HCT116 (cell line): ENCODE measurements around the gene CSF2RB.

Experiments used
- ATF3 ChIP-seq: IDR thresholded peaks from 2 replicates; pipeline ENCODE4 v1.6.1; 2012
- CEBPB ChIP-seq: IDR thresholded peaks from 2 replicates; pipeline ENCODE4 v1.6.1; 2012; ENCODE audit warnings: low read depth
- CTCF ChIP-seq, 3 experiments: fragments of 200-600 bp in 1 of 3; sonication (generic) in 1 of 3; IDR thresholded peaks in 2 of 3; conservative IDR thresholded peaks in 1 of 3; 2 replicates each; pipeline ENCODE4 v1.5.1; 2012 to 2017; ENCODE audit warnings: low read depth in 2 of 3, low read length in 2 of 3, antibody characterized with exemption in 1 of 3, borderline replicate concordance in 1 of 3, control low read depth in 1 of 3, mild to moderate bottlenecking in 1 of 3, mixed read lengths in 1 of 3, mixed run types in 1 of 3, moderate library complexity in 1 of 3; ENCODE audit not compliant: insufficient read depth in 1 of 3
- EGR1 ChIP-seq: IDR thresholded peaks from 2 replicates; pipeline ENCODE4 v1.6.1; 2012; ENCODE audit warnings: low read depth
- ELF1 ChIP-seq: IDR thresholded peaks from 2 replicates; pipeline ENCODE4 v1.6.1; 2012; ENCODE audit warnings: low read depth, borderline replicate concordance
- EZH2 ChIP-seq: fragments of 200-600 bp; sonication (generic); IDR thresholded peaks from 2 replicates; pipeline ENCODE4 v1.6.1; 2017; ENCODE audit warnings: antibody characterized with exemption, mixed run types
- EZH2phosphoT487 ChIP-seq: fragments of 200-600 bp; IDR thresholded peaks from 2 replicates; pipeline ENCODE4 v1.6.1; 2018; ENCODE audit warnings: antibody characterized with exemption, borderline replicate concordance
- JUND ChIP-seq: IDR thresholded peaks from 2 replicates; pipeline ENCODE4 v1.6.1; 2012
- MAX ChIP-seq: IDR thresholded peaks from 2 replicates; pipeline ENCODE4 v1.6.1; 2012
- POLR2A ChIP-seq: IDR thresholded peaks from 2 replicates; pipeline ENCODE4 v1.7.0; 2011; ENCODE audit warnings: borderline replicate concordance; ENCODE audit not compliant: insufficient read depth, insufficient read length; ENCODE audit errors: extremely low read depth
- SRF ChIP-seq: IDR thresholded peaks from 2 replicates; pipeline ENCODE4 v1.6.1; 2012; ENCODE audit warnings: low read depth
- ZBTB33 ChIP-seq: IDR thresholded peaks from 2 replicates; pipeline ENCODE4 v1.6.1; 2011; ENCODE audit warnings: mild to moderate bottlenecking, low read length, moderate library complexity; ENCODE audit not compliant: insufficient replicate concordance; ENCODE audit errors: extremely low read depth

- TF ChIP-seq CTCF (IDR thresholded peaks at IDR 0.05 in 2 of 3, conservative IDR thresholded peaks at IDR 0.05 in 1 of 3; ENCODE audit: borderline replicate concordance in 1 of 3, insufficient read depth in 1 of 3, low read depth in 2 of 3, low read length in 2 of 3) (no peak), EZH2 (no peak), POLR2A (no peak), CEBPB (no peak), JUND (no peak), ZBTB33 (no peak), EZH2phosphoT487 (no peak), SRF (no peak), ELF1 (no peak), ATF3 (no peak), MAX (no peak), EGR1 (no peak)
Measured at GRCh38 chr22:36926309-36926708, 12.9 kb downstream of the CSF2RB start.
